Central memory CD8-positive, alpha-beta T cell (primary cell): Measurements from ENCODE around the gene ZNF730.
"Not testable (repeated sequence)": the region's sequence is repeated elsewhere in the genome, so short reads cannot be mapped to it uniquely, and the experiment has no call there.

Experiments used
- ATAC-seq: fragments of 150-1000 bp; cut with Tn5 transposase; replicated peaks from 2 replicates; pipeline ENCODE4 v1.10.0; 2022; ENCODE audit warnings: mild to moderate bottlenecking, moderate FRiP score, moderate number of reproducible peaks; ENCODE audit not compliant: poor library complexity, severe bottlenecking; ENCODE audit errors: extremely low read depth
- DNase-seq, 2 donors: peaks; one replicate each; pipeline ENCODE4 v3.0.0; 2021; ENCODE audit warnings: low spot score in 2 of 2
- H3K27ac Mint-ChIP-seq: one replicate; pipeline ENCODE4 v1.8.0; 2022; ENCODE audit warnings: low read depth, mild to moderate bottlenecking, moderate library complexity, mixed read lengths
- H3K27me3 Mint-ChIP-seq: one replicate; pipeline ENCODE4 v1.8.0; 2022; ENCODE audit warnings: mixed read lengths
- H3K36me3 Mint-ChIP-seq: one replicate; pipeline ENCODE4 v1.8.0; 2022; ENCODE audit warnings: mild to moderate bottlenecking, moderate library complexity, mixed read lengths; ENCODE audit not compliant: insufficient read depth
- H3K4me1 Mint-ChIP-seq: one replicate; pipeline ENCODE4 v1.8.0; 2022; ENCODE audit warnings: mixed read lengths
- H3K4me3 Mint-ChIP-seq: one replicate; pipeline ENCODE4 v1.8.0; 2022; ENCODE audit warnings: mild to moderate bottlenecking, moderate library complexity, mixed read lengths
- H3K9me3 Mint-ChIP-seq: one replicate; pipeline ENCODE4 v1.8.0; 2022; ENCODE audit warnings: mixed read lengths

ZNF730 gene

GRCh38 chr19:23134211-23134610 lies 17.4 kb downstream of the ZNF730 start:
- H3K9me3 Mint-ChIP-seq, H3K4me1 Mint-ChIP-seq, H3K4me3 Mint-ChIP-seq, H3K27ac Mint-ChIP-seq, H3K36me3 Mint-ChIP-seq, ATAC-seq, H3K27me3 Mint-ChIP-seq, DNase-seq: not testable (repeated sequence)

- no peak for ATAC-seq
- Mint-ChIP-seq H3K4me3 (no peak overlapping the region), H3K36me3 (no peaks in the 10 kb centered on the region), H3K9me3 (peaks cover 13% of the 10 kb centered on the region), H3K27ac (no peak overlapping the region), H3K27me3 (no peaks in the 10 kb centered on the region), H3K4me1 (no peaks in the 10 kb centered on the region)
- no peak for DNase-seq
Measured at GRCh38 chr19:23145617-23146415, 29.0 kb downstream of the ZNF730 start.

DNA sequence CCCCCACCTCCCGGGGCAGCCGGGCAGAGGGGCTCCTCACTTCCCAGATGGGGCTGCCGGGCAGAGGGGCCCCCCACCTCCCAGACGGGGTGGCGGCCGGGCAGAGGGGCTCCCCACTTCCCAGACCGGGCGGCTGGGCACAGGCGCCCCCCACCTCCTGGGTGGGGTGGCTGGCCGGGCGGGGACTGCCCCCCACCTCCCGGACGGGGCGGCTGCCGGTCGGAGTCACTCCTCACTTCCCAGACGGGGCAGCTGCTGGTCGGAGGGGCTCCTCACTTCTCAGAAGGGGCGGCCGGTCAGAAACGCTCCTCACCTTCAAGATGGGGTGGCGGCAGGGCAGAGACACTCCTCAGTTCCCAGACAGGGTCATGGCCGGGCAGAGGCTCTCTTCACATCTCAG lies 43.9 kb downstream of the ZNF730 start:
- no peaks in the 10 kb centered on the region for H3K27me3 Mint-ChIP-seq
- H3K9me3 Mint-ChIP-seq = peaks cover 15% of the 10 kb centered on the region
- H3K36me3 Mint-ChIP-seq = no peaks in the 10 kb centered on the region
- no peak overlapping the region for H3K4me3 Mint-ChIP-seq
- ATAC-seq (no peak), DNase-seq (no peak)
- H3K4me1 Mint-ChIP-seq = no peaks in the 10 kb centered on the region
- H3K27ac Mint-ChIP-seq = no peak overlapping the region

DNA sequence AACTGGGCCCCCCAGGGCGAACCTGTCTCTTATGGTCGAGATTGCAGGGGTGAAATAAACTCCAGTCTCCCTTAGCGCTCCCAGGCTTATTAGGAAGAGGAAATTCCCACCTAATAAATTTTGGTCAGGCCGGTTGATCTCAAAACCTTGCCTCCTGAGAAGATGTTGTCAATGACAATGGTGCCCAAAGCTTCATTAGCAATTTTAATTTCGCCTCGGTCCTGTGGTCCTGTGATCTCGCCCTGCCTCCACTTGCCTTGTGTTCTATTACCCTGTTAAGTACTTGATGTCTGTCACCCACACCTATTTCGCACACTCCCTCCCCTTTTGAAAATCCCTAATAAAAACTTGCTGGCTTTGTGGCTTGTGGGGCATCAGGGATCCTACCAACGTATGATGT lies 51.5 kb downstream of the ZNF730 start:
- DNase-seq, H3K4me1 Mint-ChIP-seq, H3K27ac Mint-ChIP-seq, H3K4me3 Mint-ChIP-seq, H3K9me3 Mint-ChIP-seq, H3K27me3 Mint-ChIP-seq, ATAC-seq, H3K36me3 Mint-ChIP-seq: not testable (repeated sequence)

GRCh38 chr19:23183251-23183650 lies 66.4 kb downstream of the ZNF730 start:
- Mint-ChIP-seq H3K27me3 (peaks cover 10% of the 10 kb centered on the region), H3K4me1 (no peaks in the 10 kb centered on the region), H3K27ac (no peak overlapping the region), H3K4me3 (no peak overlapping the region), H3K9me3 (peaks cover 17% of the 10 kb centered on the region), H3K36me3 (no peaks in the 10 kb centered on the region)
- DNase-seq (no peak), ATAC-seq (no peak)

GRCh38 chr19:23190341-23190740 lies 73.5 kb downstream of the ZNF730 start:
- Mint-ChIP-seq H3K4me3 (no peak overlapping the region), H3K9me3 (peaks cover 6% of the 10 kb centered on the region), H3K27ac (no peak overlapping the region), H3K36me3 (no peaks in the 10 kb centered on the region), H3K4me1 (no peaks in the 10 kb centered on the region), H3K27me3 (no peaks in the 10 kb centered on the region)
- ATAC-seq (no peak), DNase-seq (no peak)
